NCI-H748 (cell line): ENCODE results near the gene PTP4A2.

Experiments used
- DNase-seq: peaks from one replicate; lab custom pipeline; 2025; ENCODE audit not compliant: unreplicated experiment; lab: John Stamatoyannopoulos, UW

Gene PTP4A2

GRCh38 chr1:31862071-31862470 lies 76.1 kb downstream of the PTP4A2 start:
- DNase-seq: no peak

- no peak for DNase-seq
Observed at GRCh38 chr1:31861346-31861745, 76.8 kb downstream of the PTP4A2 start.

- no peak for DNase-seq
Observed at GRCh38 chr1:31860581-31860980, 77.6 kb downstream of the PTP4A2 start.

DNA sequence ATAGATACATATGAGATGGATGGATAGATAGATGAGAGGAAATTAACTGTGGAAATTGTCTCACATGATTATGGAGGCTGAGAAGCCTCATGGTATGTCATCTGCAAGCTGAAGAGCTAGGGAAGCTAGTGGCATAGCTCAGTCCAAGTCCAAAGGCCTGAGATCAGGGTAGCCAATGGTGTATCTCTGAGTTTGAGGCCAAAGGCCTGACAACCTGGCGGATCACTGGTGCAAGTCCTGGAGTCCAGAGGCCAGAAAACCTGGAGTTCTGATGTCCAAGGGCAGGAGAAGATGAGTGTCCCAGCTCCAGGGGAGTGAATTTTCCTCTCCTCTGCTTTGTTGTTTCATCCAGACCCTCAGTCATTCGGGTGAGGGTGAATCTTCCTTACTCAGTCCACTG lies 78.4 kb downstream of the PTP4A2 start:
- no peak for DNase-seq

DNA sequence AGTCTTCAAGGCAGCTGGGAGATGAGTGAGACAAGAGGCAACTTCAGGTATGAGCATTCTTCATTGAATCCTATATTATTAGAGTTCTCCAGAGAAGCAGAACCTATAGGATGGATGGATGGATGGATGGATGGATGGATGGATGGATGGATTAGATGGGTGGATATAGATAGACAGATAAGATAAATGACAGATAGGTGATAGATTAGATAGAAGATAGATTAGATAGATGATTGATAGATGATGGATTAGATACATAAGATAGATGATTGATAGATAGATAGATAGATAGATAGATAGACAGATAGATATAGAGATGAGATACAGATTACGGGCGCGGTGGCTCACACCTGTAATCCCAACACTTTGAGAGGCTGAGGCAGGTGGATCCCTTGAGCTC lies 79.1 kb downstream of the PTP4A2 start:
- no peak for DNase-seq

DNA sequence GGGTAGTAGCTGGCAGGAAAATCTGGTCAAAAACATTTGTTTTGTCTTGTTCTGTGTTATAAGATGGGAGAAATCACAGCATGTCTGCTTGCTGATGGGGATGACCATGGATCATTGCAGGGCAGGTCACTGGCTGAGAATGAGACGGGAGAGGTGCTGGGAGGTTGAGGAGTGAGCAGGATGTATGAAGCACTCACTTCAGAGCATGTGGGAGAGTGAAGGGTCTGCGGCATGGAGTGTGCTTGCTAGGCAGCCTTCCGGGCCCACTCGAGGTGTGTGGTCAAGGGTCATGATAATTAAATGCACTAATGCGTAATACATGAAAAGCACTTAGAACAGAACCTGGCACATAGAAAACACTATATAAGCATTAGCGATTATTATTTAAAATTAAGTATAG lies 80.3 kb downstream of the PTP4A2 start:
- no peak for DNase-seq
